Measurements from ENCODE around the gene MAD2L2.

DNA sequence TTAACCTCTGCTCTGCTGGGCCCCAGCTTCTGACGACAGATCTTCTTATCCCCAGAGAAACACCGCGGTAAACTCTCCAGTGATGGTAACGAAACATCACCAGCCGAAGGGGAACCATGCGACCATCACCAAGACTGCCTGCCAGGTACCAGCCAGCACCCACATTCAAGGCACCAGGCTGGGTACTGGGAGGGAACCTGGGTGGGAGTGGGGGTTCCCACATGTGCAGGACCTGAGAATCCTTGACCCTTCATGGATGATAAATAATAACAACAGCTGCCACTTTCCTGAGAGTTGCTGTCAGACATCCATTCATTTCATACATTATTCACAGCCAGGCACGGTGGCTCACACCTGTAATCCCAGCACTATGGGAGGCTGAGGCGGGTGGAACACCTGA is 31.3 kb upstream of the MAD2L2 start:
- no peak for TF ChIP-seq POLR2A (IDR thresholded peaks at IDR 0.05)
- TF ChIP-seq, protein P1, sequence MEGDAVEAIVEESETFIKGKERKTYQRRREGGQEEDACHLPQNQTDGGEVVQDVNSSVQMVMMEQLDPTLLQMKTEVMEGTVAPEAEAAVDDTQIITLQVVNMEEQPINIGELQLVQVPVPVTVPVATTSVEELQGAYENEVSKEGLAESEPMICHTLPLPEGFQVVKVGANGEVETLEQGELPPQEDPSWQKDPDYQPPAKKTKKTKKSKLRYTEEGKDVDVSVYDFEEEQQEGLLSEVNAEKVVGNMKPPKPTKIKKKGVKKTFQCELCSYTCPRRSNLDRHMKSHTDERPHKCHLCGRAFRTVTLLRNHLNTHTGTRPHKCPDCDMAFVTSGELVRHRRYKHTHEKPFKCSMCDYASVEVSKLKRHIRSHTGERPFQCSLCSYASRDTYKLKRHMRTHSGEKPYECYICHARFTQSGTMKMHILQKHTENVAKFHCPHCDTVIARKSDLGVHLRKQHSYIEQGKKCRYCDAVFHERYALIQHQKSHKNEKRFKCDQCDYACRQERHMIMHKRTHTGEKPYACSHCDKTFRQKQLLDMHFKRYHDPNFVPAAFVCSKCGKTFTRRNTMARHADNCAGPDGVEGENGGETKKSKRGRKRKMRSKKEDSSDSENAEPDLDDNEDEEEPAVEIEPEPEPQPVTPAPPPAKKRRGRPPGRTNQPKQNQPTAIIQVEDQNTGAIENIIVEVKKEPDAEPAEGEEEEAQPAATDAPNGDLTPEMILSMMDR (IDR thresholded peaks at IDR 0.05), result no peak
- TF ChIP-seq POLR2AphosphoS5 (IDR thresholded peaks at IDR 0.05; ENCODE audit: insufficient read depth in 1 of 2, low read depth in 1 of 2), result no peak

All from vagina (tissue), 2 donors.